GM21737 (cell line): Measurements from ENCODE around the gene CLDN15.
"Not testable (repeated sequence)": the region's sequence is repeated elsewhere in the genome, so short reads cannot be mapped to it uniquely, and the experiment has no call there.

Experiments used
- ATAC-seq: cut with Tn5 transposase; IDR thresholded peaks from one replicate; pipeline ENCODE4 v1.9.1; 2021; ENCODE audit warnings: mild to moderate bottlenecking, moderate library complexity; ENCODE audit not compliant: unreplicated experiment

The CLDN15 gene

DNA sequence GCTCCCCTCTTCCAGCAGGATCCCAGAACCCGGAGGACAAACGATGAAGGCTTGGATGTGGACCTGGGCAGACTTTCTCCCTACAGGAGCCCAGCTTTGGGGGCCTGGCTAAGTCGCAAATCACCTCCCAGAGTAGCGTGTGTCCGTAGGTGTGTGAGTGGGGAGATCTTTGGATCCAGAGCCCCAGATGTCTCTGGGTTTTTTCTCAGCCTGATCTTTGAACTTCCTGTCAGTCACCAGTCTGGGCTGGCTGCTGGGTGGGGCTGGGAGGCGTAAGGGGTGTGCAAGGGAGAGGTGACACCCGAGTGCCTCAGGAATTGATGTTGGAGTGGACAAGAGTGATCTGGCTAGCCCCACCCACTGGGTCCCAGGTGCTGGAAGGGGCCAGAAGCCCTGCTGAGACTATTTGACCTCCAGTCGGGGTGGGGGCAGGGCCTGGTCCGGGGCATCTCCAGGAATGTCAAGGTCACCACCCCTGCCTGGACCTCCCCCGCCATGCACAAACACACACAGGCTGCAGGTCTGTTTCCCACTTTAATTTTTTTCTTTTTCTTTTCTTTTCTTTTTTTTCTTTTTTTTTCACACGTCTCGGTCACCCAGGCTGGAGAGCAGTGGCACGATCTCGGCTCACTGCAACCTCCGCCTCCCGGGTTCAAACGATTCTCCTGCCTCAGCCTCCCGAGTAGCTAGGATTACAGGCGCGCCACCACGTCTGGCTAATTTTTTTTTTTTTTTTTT, 36.6 kb downstream of the CLDN15 start, which contains the start of gene MOGAT3:
MOGAT3 (minus strand) TSS at position 175 of the 738 bp plus-strand sequence. CDS start 182 bp downstream, outside the sequence.
- no peak for ATAC-seq

- ATAC-seq: no peak
Observed at GRCh38 chr7:101200504-101200861, 37.1 kb downstream of the CLDN15 start.

- ATAC-seq: not testable (repeated sequence)
Observed at GRCh38 chr7:101199522-101199921, 38.1 kb downstream of the CLDN15 start.

DNA sequence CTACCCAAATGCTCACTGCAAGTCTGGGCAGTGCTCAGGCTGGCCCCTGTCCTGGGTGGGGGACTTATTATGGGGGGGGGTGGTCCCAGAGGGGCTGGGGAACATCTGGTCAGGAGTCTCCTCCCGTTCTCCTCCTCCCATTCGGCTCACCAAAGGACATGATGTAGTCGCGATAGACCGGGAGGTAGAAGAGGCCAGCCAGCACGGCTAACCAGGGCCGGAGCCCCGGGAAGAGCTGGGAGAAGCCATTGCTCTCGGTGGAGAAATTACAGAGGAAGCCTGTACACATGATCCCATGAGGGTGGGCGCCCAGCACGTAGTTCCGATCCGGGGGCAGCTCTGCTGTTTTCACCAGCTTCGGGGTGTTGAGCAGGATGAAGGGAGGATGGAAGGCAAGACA, 39.1 kb downstream of the CLDN15 start:
- no peak for ATAC-seq

DNA sequence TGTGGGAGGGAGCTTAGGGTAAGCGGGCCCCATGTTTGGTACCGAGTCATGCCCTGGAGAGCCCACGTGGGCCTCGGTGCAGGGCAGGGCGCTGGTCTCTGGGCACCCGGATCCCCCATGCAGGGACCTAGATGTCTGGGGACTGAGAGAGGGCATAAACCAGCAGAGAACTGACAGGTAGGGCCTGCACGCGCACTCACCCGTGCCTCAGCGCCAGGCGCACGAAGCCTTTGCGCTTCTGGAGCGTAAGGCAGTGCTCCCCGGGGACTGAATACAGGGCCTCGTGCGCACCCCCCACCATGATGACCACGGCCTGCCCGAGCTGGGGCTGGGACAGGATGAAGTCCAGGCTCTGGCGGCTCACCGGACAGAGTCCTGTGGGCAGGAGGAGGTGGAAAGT, 39.6 kb downstream of the CLDN15 start:
- ATAC-seq: no peak

GRCh38 chr7:101195884-101196283, 41.7 kb downstream of the CLDN15 start:
- ATAC-seq: no peak

GRCh38 chr7:101189109-101189508, 48.5 kb downstream of the CLDN15 start:
- no peak for ATAC-seq

GRCh38 chr7:101186844-101187428, 50.7 kb downstream of the CLDN15 start:
- ATAC-seq: no peak

DNA sequence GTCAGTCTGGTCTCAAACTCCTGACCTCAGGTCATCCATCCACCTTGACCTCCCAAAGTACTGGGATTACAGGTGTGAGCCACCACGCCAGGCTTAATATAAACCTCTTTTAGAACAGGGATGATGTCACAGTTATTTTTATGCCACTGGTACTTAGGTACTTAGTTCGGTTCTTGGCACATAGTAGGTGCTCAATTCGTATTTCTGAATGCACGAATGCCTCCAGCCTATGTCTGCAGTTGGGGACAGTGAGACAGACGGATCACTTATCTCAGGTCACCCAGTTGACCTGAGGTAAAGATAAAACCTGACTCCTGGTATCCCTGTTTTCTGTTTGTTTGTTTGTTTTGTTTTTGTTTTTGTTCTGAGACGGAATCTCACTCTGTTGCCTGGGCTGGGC, 51.4 kb downstream of the CLDN15 start:
- no peak for ATAC-seq

DNA sequence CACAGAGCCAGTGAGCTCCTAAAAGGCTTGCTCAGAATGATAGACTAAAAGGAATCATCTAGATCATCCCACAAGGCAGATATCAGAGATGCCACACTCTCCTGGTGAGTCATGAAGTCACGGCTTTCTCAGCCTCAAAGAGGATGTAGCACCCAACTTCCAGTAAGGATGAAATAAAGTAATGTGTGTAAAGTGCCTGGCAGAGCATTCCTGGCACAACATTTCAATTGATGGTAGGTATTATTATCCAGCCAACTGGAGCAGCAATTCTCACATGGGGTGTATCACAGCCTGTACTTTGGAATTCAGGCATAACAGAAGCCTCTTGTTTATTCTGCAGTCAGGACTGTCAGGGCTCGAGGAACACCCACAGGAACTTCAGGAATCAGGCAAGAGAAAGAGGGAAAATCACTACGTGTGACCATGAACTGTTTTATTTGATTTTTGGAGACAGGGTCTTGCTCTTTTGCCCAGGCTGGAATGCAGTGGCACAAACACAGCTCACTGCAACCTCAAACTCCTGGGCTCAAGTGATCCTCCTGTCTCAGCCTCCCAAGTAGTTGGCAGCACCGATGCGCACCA, 52.3 kb downstream of the CLDN15 start:
- no peak for ATAC-seq
